Central memory CD8-positive, alpha-beta T cell (primary cell): Measurements from ENCODE around the gene FKBP1A.

Experiments
- ATAC-seq: fragments of 150-1000 bp; cut with Tn5 transposase; replicated peaks from 2 replicates; pipeline ENCODE4 v1.10.0; 2022; ENCODE audit warnings: mild to moderate bottlenecking, moderate FRiP score, moderate number of reproducible peaks; ENCODE audit not compliant: poor library complexity, severe bottlenecking; ENCODE audit errors: extremely low read depth
- DNase-seq, 2 donors: peaks; one replicate each; pipeline ENCODE4 v3.0.0; 2021; ENCODE audit warnings: low spot score in 2 of 2
- H3K27ac Mint-ChIP-seq: one replicate; pipeline ENCODE4 v1.8.0; 2022; ENCODE audit warnings: low read depth, mild to moderate bottlenecking, moderate library complexity, mixed read lengths
- H3K27me3 Mint-ChIP-seq: one replicate; pipeline ENCODE4 v1.8.0; 2022; ENCODE audit warnings: mixed read lengths
- H3K36me3 Mint-ChIP-seq: one replicate; pipeline ENCODE4 v1.8.0; 2022; ENCODE audit warnings: mild to moderate bottlenecking, moderate library complexity, mixed read lengths; ENCODE audit not compliant: insufficient read depth
- H3K4me1 Mint-ChIP-seq: one replicate; pipeline ENCODE4 v1.8.0; 2022; ENCODE audit warnings: mixed read lengths
- H3K4me3 Mint-ChIP-seq: one replicate; pipeline ENCODE4 v1.8.0; 2022; ENCODE audit warnings: mild to moderate bottlenecking, moderate library complexity, mixed read lengths
- H3K9me3 Mint-ChIP-seq: one replicate; pipeline ENCODE4 v1.8.0; 2022; ENCODE audit warnings: mixed read lengths

Gene FKBP1A

DNA sequence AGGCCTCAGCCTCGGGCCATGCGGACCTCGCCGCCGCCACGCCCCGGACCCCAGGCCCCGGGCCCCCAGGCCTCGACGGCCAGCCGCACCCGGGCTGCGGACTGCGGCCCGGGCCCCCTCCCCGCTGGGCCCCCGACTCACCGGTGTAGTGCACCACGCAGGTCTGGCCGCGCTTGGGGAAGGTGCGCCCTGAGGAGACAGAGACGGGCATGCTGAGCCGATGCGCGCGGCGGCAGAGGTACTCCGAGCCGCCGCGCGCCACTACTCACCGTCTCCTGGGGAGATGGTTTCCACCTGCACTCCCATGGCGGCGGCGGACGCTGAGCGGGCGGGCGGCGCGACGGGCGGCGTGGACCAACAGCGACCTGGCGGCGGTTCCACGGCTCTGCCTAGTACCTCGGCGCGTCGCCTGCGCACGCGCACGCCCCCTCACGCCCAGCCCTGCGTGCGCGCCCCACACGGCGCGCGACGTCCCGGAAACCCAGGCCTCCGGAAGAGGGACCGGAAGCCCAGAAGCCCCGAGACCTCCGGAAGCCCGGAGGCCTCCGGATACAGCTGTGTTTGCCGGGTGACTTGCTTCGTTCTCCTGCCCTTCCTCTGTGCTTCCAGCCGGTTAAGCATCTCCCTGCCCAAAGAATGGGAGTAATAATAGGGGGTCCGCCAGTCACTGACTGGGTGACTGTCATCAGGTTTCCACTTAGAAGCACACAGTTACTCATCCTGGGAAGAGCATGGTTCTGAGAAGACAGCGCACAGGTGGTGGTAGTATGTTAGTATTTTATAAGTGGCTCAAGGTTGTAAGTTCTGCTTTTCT, at the start of gene FKBP1A:
Gene FKBP1A, minus strand, starts transcription at position 362 of the 814 bp plus-strand sequence. Its CDS starts 56 bp downstream, at position 306.
- Mint-ChIP-seq H3K4me3 (peak within 1 kb of the TSS; percentile 86), H3K36me3 (peaks cover 9% of the 10 kb centered on the region), H3K27me3 (peaks cover 11% of the 10 kb centered on the region), H3K27ac (peak within 1 kb of the TSS; percentile 75), H3K9me3 (no peaks in the 10 kb centered on the region), H3K4me1 (peaks cover 52% of the 10 kb centered on the region)
- ATAC-seq (peak; percentile 93), DNase-seq (peak; percentile 74 to 84)

DNA sequence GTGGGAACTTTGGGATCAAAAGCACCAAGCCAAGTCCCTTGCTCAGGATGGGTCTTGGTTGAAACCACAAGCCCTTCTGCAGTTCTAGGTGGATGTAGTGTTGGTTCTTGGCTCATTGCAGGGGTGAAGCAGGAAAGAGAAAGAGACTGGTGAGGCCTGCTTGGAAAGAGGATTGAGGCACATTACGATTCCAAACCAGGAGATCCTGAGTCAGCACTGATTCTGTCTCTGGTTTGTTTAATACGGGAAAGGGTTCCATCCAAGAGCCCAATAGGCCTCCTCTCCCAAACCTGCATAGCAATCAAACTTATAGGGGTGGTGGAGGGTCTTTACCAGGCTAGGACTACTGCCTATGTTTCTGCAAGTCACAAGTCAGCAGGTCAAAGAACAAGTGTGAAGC, 49.5 kb upstream of the FKBP1A start:
- ATAC-seq (no peak), DNase-seq (no peak)
- Mint-ChIP-seq H3K4me1 (peaks cover 14% of the 10 kb centered on the region), H3K4me3 (no peak overlapping the region), H3K36me3 (peaks cover 42% of the 10 kb centered on the region), H3K27ac (no peak overlapping the region), H3K9me3 (no peaks in the 10 kb centered on the region), H3K27me3 (no peaks in the 10 kb centered on the region)

DNA sequence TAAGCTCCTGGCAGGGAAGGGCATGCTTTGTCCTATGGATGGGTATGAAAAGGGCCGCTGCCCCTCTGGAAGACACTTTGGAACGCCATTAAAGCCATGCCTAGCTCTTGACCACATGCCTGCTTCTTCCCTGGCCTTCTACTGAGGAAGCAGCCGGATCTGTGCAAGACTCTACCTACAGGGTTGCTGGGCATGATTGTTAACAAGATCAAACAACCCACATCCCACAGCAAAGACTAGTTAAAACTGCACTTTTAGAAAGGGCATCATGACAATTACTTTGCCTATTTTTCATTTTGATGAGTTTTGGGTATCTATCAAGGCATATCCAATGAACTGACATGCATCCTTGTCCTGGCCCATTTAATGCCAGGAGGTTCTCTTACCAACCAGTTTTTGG, 48.3 kb upstream of the FKBP1A start:
- DNase-seq = no peak
- Mint-ChIP-seq H3K9me3 (no peaks in the 10 kb centered on the region), H3K4me1 (peaks cover 18% of the 10 kb centered on the region), H3K36me3 (peaks cover 34% of the 10 kb centered on the region), H3K27me3 (no peaks in the 10 kb centered on the region), H3K27ac (no peak overlapping the region), H3K4me3 (no peak overlapping the region)
- ATAC-seq = no peak

DNA sequence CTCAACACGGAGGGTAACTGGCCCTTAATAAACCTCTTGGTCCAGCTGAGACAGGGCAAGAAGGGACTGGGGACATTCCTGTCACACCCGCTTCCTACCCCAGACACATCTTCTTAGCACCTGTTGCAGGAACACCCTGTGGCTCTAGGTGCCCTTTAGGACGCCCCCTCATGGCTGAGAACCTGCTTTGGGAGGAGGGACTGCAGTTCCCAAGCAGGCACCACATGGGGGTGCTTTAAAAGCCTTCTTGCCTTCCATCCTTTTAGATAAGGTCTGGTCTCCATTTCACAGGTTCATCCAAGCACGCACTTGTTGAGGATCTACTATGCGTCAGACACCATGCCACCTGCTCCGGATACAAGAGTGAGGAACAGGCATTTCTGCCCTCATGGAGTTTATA, 47.2 kb upstream of the FKBP1A start:
- no peak for DNase-seq
- Mint-ChIP-seq H3K27me3 (no peaks in the 10 kb centered on the region), H3K9me3 (no peaks in the 10 kb centered on the region), H3K4me1 (peaks cover 21% of the 10 kb centered on the region), H3K36me3 (peaks cover 26% of the 10 kb centered on the region), H3K27ac (peak overlapping the region; percentile 16), H3K4me3 (no peak overlapping the region)
- no peak for ATAC-seq

DNA sequence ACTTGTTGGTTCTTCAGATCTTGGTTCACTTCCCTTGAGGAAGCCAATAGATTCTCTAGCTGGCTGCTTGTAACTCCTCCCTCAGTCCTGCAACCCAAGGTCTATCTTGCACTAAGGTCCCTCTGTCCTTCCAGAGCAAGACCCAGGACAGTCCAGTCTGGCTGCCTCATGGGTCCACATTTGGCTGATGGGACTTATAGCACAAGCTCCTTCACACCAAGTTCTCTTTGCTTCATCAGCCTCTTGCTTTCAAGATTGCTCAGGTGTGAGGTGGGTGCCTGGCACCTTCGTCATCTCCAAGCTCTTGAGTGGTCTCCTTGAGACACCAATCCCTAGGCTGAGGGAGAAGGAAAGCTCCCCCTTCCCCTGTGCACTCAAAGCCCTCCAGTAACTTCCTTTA, 45.5 kb upstream of the FKBP1A start:
- Mint-ChIP-seq H3K4me1 (peaks cover 33% of the 10 kb centered on the region), H3K27me3 (no peaks in the 10 kb centered on the region), H3K36me3 (peaks cover 19% of the 10 kb centered on the region), H3K27ac (no peak overlapping the region), H3K9me3 (no peaks in the 10 kb centered on the region), H3K4me3 (no peak overlapping the region)
- no peak for ATAC-seq
- no peak for DNase-seq

DNA sequence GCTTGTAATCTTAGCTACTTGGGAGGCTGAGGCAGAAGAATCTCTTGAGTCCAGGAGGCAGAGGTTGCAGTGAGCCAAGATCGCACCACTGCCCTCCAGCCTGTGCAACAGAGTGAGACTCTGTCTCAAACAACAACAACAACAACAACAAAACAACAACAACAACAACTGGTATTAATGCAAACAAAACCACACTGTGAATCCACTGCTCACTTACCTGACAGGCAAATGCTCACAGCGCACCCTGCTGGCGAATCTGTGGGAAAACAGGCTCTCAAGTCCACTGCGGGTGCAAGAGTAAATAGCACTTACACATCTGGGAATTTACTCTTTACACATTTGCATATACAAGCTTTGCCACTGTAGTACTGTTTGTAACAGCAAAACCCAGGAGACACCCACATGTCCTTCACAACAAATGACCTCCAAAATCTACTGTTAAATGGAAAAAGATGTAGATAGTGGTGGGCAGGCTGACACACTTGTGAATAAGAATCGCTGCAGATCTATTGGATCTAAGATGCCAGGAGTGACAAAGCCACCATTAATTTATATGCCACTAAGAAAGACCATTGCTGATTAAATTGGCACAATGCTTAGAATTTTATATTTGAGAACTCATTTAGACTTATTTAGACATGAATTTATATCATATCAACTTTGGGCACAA, 44.5 kb upstream of the FKBP1A start:
- Mint-ChIP-seq H3K9me3 (no peaks in the 10 kb centered on the region), H3K36me3 (peaks cover 12% of the 10 kb centered on the region), H3K27ac (no peak overlapping the region), H3K4me3 (no peak overlapping the region), H3K27me3 (peaks cover 7% of the 10 kb centered on the region), H3K4me1 (peaks cover 33% of the 10 kb centered on the region)
- DNase-seq = peak; percentile 57 to 65
- no peak for ATAC-seq

DNA sequence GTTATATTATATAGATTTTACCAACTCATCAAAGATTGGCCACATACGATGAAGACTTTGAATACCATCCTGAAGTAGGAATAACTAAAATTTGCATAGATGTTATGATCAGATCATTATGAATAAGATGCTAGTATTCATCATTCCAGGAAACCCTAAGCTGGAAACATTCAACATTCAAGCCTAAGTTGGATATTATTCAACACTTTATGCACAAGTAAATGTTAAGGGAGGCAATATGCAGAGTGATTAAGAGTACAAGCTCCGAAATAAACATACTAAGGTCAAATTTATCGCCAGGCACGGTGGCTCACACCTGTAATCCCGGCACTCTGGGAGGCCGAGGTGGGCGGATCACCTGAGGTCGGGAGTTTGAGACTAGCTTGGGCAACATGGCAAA, 43.4 kb upstream of the FKBP1A start:
- H3K27me3 Mint-ChIP-seq = peaks cover 19% of the 10 kb centered on the region
- peaks cover 37% of the 10 kb centered on the region for H3K4me1 Mint-ChIP-seq
- no peak for DNase-seq
- peaks cover 9% of the 10 kb centered on the region for H3K36me3 Mint-ChIP-seq
- no peak for ATAC-seq
- H3K9me3 Mint-ChIP-seq = no peaks in the 10 kb centered on the region
- no peak overlapping the region for H3K4me3 Mint-ChIP-seq
- H3K27ac Mint-ChIP-seq = no peak overlapping the region

DNA sequence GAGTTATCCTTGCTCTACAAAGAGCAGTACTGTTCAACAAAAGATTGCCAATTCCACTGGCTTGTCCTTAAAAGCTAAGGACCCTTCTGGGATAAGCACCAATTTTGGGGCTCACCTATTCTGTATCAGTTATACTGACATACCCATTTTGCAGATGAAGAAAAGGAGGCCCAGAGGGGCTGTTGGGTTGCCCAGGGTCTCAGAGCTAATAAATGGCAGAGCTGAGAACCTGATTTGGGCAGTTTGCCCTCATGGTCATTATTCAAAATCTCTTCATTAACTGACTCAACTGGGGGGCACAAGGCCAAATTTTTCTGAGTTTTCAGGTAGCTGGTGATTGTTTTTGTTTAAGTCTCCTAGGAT, 42.5 kb upstream of the FKBP1A start:
- Mint-ChIP-seq H3K4me1 (peaks cover 29% of the 10 kb centered on the region), H3K36me3 (peaks cover 9% of the 10 kb centered on the region), H3K27me3 (peaks cover 28% of the 10 kb centered on the region), H3K4me3 (peak overlapping the region; percentile 31), H3K9me3 (no peaks in the 10 kb centered on the region), H3K27ac (no peak overlapping the region)
- no peak for ATAC-seq
- DNase-seq = no peak

DNA sequence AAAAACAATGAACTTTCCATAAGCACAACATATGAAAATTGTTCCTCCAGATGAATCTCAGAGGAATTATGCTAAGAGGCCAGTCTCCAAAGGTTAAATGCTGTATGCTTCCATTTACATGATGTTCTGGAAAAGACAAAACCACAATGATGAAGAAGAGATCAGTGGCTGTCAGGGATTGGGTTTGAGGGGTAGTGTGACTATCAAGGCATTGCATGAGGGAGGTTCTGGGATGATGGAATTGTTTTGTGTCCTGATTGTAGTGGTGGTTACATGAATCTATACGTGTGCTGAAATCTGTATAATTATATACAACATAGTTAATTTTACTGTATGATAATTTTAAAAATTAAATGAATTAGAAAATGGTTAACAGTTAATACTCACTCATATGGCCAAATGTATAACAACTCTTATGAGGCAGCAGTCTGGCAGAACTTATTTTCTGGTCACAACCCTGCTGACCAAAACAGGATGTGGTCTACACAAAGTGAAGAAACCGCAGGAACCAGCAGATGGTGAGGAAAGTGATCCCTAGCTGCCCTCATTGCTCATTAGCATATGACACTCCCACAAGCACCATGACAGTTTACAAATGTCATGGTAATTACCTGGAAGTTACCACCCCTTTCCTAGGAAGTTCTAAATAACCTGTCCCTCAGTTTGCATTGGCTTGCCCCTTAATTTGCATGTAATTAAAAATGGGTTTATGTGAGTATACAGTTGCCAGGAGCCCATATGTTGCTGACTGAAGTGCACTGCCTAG, 41.9 kb upstream of the FKBP1A start:
- H3K27ac Mint-ChIP-seq = no peak overlapping the region

DNA sequence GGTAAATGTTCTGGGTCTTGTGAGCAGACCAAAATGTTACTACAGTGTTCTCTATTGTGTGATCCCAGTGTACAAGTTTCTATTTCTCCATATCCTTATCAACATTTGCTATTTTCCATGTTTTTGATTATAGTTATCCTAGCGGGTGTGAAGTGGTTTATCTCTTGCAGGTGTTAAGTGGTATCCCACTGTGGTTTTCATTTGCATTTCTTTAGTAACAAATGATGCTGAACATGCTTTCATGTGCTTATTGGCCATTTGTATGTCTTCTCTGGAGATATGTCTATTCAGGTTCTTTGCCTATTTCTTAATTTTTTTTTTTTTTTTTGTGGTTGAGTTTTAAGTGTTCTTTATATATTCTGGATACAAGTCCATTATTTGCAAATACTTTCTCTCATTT, 38.3 kb upstream of the FKBP1A start:
- peaks cover 19% of the 10 kb centered on the region for H3K4me1 Mint-ChIP-seq
- no peak overlapping the region for H3K4me3 Mint-ChIP-seq
- DNase-seq (no peak), ATAC-seq (no peak)
- no peak overlapping the region for H3K27ac Mint-ChIP-seq
- no peaks in the 10 kb centered on the region for H3K9me3 Mint-ChIP-seq
- H3K27me3 Mint-ChIP-seq = peaks cover 65% of the 10 kb centered on the region
- peaks cover 6% of the 10 kb centered on the region for H3K36me3 Mint-ChIP-seq

More for the DNA sequence above, 41.9 kb upstream of the FKBP1A start:
- ATAC-seq = peak; percentile 89
- Mint-ChIP-seq H3K4me1 (peaks cover 25% of the 10 kb centered on the region), H3K4me3 (peak overlapping the region; percentile 31), H3K36me3 (peaks cover 7% of the 10 kb centered on the region), H3K9me3 (no peaks in the 10 kb centered on the region), H3K27me3 (peaks cover 34% of the 10 kb centered on the region)
- peak in 1 of 2 donors; percentile 59 for DNase-seq

DNA sequence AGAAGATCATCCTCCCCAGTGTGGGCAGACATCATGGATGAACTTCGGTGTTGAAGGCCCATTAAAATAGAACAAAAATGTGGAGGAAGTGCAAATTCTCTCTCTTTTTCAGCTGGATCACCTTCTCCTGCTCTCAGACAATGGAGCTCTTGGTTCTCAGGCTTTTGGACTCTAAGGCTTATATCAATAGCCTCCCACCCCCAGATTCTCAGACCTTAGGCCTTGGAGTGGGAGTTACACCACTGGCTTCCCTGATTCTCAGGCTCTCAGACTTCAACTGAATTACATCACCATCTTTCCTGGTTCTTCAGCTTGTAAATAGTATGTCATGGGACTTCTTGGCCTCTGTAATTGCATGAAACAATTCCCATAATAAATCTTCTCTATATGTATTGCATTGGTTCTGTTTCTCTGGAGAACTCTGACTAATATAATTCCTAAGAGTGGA, 37.2 kb upstream of the FKBP1A start:
- Mint-ChIP-seq H3K27ac (no peak overlapping the region), H3K4me3 (no peak overlapping the region), H3K9me3 (no peaks in the 10 kb centered on the region), H3K27me3 (peaks cover 76% of the 10 kb centered on the region), H3K4me1 (peaks cover 17% of the 10 kb centered on the region), H3K36me3 (peaks cover 6% of the 10 kb centered on the region)
- ATAC-seq (no peak), DNase-seq (no peak)

DNA sequence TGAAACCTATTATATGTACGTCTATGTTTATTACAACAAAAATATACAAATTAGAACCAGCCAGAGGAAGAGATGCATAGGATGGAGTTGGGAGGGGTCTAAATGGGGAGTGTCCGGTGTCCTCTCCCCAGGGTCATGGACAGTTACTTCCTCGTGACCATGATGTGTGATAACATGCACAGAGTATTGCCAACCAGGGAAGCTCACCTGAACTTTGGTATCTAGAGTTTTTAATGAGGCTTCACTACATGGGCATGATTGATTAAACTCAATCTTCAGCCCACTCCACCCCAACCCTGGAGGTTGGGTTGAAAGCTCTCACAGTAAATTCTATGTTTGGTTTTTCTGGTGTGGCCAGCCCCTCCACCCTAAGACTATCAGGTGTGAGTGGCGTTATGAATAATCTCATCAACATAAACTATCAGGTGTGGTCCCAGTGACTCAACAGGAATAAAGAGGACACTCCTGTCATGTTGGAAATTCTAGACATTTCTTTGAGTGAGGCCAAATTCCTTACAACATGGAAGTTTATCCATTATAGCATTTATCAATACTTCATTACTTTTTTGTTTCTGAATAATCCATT, 36.4 kb upstream of the FKBP1A start:
- no peaks in the 10 kb centered on the region for H3K9me3 Mint-ChIP-seq
- peaks cover 9% of the 10 kb centered on the region for H3K4me1 Mint-ChIP-seq
- no peak overlapping the region for H3K4me3 Mint-ChIP-seq
- H3K36me3 Mint-ChIP-seq = no peaks in the 10 kb centered on the region
- DNase-seq (no peak), ATAC-seq (no peak)
- no peak overlapping the region for H3K27ac Mint-ChIP-seq
- H3K27me3 Mint-ChIP-seq = peaks cover 84% of the 10 kb centered on the region
